GM13977 (cell line): Measurements from ENCODE around the gene TMEM185A.
A peak's percentile ranks its signal among the peaks of the same experiment; 100 is the strongest.

ENCODE experiments used
- DNase-seq: peaks from one replicate; pipeline ENCODE4 v3.0.0; 2012; ENCODE audit warnings: low spot score
- in situ Hi-C: fragments of 300-500 bp; cut with MboI; formaldehyde crosslinking; loops from one replicate; pipeline ENCODE4 v1.12.0; 2022; ENCODE audit warnings: low sequenced_read_pairs, low pct_unique_long_range_greater_than_20kb, mixed read lengths, inconsistent platforms; ENCODE audit not compliant: unreplicated experiment
- TF ChIP-seq, protein P1 (sequence below): IDR thresholded peaks from 2 replicates; pipeline ENCODE4 v1.5.1; 2012; ENCODE audit warnings: mild to moderate bottlenecking, control low read depth; ENCODE audit not compliant: insufficient read depth; ENCODE audit errors: extremely low read depth, missing control alignments

TMEM185A gene

DNA sequence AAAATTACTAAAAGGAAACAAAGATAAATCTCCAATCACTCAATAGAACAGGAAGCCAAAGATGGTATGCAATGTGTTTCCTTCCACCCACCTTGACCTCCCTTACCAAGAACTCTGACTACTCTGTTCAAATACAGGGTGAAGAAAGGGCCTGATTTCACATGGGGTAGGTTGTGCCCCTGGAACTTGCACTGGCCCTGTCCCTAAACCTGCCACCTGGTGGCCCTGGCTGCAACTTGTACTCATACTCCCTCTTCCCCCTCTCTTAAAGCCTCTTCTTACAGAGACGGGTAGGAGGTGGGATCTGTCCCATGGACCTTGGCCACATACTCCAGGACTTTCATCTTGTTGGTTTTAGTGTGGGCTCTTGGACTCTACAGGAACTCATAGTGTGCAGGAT is 17.3 kb upstream of the TMEM185A start:
- TF ChIP-seq, protein P1, sequence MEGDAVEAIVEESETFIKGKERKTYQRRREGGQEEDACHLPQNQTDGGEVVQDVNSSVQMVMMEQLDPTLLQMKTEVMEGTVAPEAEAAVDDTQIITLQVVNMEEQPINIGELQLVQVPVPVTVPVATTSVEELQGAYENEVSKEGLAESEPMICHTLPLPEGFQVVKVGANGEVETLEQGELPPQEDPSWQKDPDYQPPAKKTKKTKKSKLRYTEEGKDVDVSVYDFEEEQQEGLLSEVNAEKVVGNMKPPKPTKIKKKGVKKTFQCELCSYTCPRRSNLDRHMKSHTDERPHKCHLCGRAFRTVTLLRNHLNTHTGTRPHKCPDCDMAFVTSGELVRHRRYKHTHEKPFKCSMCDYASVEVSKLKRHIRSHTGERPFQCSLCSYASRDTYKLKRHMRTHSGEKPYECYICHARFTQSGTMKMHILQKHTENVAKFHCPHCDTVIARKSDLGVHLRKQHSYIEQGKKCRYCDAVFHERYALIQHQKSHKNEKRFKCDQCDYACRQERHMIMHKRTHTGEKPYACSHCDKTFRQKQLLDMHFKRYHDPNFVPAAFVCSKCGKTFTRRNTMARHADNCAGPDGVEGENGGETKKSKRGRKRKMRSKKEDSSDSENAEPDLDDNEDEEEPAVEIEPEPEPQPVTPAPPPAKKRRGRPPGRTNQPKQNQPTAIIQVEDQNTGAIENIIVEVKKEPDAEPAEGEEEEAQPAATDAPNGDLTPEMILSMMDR, result peak; percentile 11
- in situ Hi-C loops, result no loop called here
- no peak for DNase-seq

DNA sequence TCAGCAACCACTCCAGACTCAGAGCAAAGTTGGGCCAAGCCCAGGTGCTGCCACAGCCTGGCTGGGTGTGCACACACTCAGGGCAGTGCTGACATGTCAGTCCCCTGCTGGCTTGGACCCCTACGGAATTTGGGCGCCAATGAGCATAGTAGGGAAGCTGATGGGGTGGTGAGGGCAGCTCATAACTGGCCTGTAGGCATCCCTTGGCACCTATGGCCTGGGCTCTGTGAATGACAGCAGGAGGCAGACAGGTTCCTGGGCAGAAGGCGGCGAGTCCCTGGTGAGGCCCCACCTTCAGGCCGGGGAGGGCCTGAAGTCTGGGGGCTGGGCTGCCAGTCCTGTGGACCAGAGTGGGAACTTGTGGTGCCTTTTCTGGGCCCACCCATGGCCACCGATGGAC is 15.9 kb upstream of the TMEM185A start:
- no peak for DNase-seq
- in situ Hi-C loops, result no loop called here
- TF ChIP-seq, protein P1, result no peak

DNA sequence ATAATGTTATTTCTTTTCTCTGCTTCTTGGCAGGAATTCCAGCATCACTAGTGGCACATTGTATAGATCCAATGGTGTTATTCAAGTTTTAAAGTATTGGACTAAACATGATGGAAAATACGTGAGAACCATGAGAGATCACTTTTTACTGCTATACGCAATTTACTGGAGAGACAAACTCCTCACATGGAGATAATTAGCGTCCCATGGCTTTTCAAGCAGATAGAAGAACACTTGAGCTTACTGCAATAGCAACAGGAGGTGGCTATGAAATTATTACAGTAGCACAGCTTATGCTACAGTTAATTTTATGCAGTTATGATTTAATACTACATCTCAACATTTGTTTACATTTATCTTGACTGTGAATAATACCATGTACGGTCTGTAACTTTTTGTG is 11.9 kb upstream of the TMEM185A start:
- DNase-seq, result no peak
- TF ChIP-seq, protein P1, result no peak
- in situ Hi-C loops, result no loop called here

DNA sequence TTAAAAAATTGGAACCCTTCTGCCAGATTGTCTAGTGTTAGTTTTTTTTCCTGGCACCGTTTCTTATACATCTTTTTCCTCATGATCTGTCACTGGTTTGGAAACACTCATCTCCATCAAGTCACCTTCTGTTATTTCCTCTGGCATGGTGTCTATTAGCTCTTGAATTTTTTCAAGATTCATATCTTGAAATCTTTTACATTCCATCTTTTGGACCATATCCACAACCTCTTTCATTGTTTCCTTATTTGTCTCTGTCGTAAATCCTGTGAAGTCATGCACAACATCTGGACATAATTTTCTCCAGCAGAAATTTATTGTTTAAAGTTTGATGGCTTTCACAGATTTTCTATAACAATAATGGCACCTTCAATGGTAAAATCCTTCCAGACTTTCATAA is 10.2 kb upstream of the TMEM185A start:
- in situ Hi-C loops, result no loop called here
- DNase-seq, result no peak
- TF ChIP-seq, protein P1, result no peak

DNA sequence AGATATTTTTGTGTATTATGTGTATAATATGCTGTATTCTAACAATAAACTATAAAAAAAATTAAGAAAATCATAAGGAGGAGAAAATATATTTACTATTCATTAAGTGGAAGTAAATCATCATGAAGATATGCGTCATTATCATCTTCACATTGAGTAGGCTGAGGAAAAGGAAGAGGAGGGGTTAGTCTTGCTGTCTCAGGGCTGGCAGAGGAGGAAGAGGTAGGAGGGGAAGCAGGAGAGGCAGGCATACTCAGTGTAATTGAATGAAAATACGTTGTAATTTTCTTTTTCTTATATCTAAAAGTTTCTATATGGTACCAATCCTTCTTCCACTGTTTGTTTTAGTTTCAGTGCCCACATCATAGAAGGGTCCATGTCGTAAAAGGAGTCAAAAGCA is 9.8 kb upstream of the TMEM185A start:
- in situ Hi-C loops, result no loop called here
- DNase-seq, result no peak
- TF ChIP-seq, protein P1, result no peak

DNA sequence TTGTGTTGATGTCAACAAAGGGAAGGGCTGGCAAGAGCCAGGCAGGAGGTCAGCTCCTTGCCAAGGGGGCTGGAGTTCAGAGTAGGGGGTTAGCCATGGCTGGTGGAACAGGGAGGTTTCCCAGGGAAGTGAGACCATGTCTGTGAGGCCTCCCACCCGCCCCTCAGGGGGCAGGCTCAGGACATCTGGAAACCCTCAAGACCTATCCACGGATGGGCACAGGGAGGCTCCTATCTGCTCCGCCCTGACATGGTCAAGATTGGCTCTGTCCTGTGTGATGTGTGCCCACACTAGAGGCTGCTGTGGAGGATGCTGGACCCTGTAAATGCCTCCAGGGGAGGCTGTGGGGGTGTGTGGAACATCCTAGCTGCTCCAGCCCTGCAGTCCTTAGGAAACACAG is 8.0 kb upstream of the TMEM185A start:
- TF ChIP-seq, protein P1, result no peak
- no peak for DNase-seq
- in situ Hi-C loops, result no loop called here

DNA sequence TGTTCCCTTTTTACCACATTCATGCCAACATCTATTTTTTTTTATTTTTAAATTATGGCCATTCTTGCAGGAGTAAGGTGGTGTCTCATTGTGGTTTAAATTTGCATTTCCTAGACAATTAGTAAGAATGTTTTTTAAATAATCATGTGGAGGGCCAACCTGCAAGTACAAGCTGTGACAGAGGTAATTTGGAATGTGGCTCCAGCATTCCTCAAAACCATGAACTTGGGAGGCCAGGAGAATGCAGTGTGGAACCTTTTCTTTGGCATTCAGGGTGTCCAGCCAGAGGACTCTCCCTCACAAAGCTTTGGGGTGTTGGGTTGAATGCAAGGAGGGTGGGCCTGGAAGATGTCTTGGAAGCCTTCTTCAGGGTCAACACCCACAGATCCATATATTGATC is 7.3 kb upstream of the TMEM185A start:
- in situ Hi-C loops, result no loop called here
- TF ChIP-seq, protein P1, result no peak
- no peak for DNase-seq
